Gastrocnemius medialis (tissue), 4 donors: Measurements from ENCODE around the gene AGAP3.

ENCODE experiments used
- POLR2A ChIP-seq, 2 donors: fragments of 450-650 bp; IDR thresholded peaks; one replicate each; pipeline ENCODE4 v1.6.1; 2017; ENCODE audit warnings: antibody characterized with exemption in 2 of 2, mild to moderate bottlenecking in 2 of 2, moderate library complexity in 2 of 2
- TF ChIP-seq, protein P1 (sequence below), 5 experiments: fragments of 450-650 bp in 3 of 5; fragments of 200-600 bp in 2 of 5; sonication (generic) in 2 of 5; IDR thresholded peaks in 4 of 5; conservative IDR thresholded peaks in 1 of 5; 1 replicate in 4 of 5; 2 replicates in 1 of 5; pipeline ENCODE4 v1.5.1; 2016 to 2019; ENCODE audit warnings: antibody characterized with exemption in 5 of 5, mild to moderate bottlenecking in 3 of 5, moderate library complexity in 3 of 5

DNA sequence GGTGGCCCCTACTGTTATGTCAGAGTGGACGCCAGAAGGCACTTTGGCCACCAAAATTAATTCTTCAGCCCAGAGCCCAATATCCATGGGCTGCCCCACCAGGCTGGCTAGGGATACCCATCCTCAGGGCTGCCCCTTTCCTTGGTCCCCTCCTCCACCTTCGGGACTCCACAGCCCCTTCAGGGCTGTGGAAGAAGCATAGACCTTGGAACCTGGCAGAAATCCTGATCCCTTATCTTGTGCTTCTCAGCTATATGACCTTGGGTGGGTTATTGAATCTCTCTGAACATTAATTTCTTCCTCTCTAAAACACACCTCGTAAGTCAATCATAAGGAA, 2.5 kb upstream of the AGAP3 start:
- TF ChIP-seq, protein P1, sequence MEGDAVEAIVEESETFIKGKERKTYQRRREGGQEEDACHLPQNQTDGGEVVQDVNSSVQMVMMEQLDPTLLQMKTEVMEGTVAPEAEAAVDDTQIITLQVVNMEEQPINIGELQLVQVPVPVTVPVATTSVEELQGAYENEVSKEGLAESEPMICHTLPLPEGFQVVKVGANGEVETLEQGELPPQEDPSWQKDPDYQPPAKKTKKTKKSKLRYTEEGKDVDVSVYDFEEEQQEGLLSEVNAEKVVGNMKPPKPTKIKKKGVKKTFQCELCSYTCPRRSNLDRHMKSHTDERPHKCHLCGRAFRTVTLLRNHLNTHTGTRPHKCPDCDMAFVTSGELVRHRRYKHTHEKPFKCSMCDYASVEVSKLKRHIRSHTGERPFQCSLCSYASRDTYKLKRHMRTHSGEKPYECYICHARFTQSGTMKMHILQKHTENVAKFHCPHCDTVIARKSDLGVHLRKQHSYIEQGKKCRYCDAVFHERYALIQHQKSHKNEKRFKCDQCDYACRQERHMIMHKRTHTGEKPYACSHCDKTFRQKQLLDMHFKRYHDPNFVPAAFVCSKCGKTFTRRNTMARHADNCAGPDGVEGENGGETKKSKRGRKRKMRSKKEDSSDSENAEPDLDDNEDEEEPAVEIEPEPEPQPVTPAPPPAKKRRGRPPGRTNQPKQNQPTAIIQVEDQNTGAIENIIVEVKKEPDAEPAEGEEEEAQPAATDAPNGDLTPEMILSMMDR (IDR thresholded peaks at IDR 0.05 in 4 of 5, conservative IDR thresholded peaks at IDR 0.05 in 1 of 5) = no peak
- no peak for TF ChIP-seq POLR2A (IDR thresholded peaks at IDR 0.05)
